ENCODE measurements around the gene DDC.
"Not testable (repeated sequence)": the region's sequence is repeated elsewhere in the genome, so short reads cannot be mapped to it uniquely, and the experiment has no call there.

The DDC gene

GRCh38 chr7:50589364-50589763 is 24.2 kb upstream of the DDC start:
- no peak for DNase-seq (ENCODE audit: extremely low read depth in 1 of 2, low read depth in 1 of 2)

- no peak for DNase-seq (ENCODE audit: extremely low read depth in 1 of 2, low read depth in 1 of 2)
Observed at GRCh38 chr7:50588937-50589336, 23.7 kb upstream of the DDC start.

GRCh38 chr7:50587737-50588136 is 22.5 kb upstream of the DDC start:
- no peak for DNase-seq (ENCODE audit: extremely low read depth in 1 of 2, low read depth in 1 of 2)

- no peak for DNase-seq (ENCODE audit: extremely low read depth in 1 of 2, low read depth in 1 of 2)
Observed at GRCh38 chr7:50584793-50585408, 19.7 kb upstream of the DDC start.

GRCh38 chr7:50584386-50584785 is 19.2 kb upstream of the DDC start:
- no peak for DNase-seq (ENCODE audit: extremely low read depth in 1 of 2, low read depth in 1 of 2)

GRCh38 chr7:50583295-50583694 is 18.1 kb upstream of the DDC start:
- not testable (repeated sequence) for DNase-seq (ENCODE audit: extremely low read depth in 1 of 2, low read depth in 1 of 2)

- DNase-seq (ENCODE audit: extremely low read depth in 1 of 2, low read depth in 1 of 2) = not testable (repeated sequence)
Observed at GRCh38 chr7:50582271-50582670, 17.1 kb upstream of the DDC start.

- DNase-seq (ENCODE audit: extremely low read depth in 1 of 2, low read depth in 1 of 2) = not testable (repeated sequence)
Observed at GRCh38 chr7:50580666-50581065, 15.5 kb upstream of the DDC start.

- no peak for DNase-seq (ENCODE audit: extremely low read depth in 1 of 2, low read depth in 1 of 2)
Observed at GRCh38 chr7:50580057-50580456, 14.9 kb upstream of the DDC start.

- DNase-seq (ENCODE audit: extremely low read depth in 1 of 2, low read depth in 1 of 2) = not testable (repeated sequence)
Observed at GRCh38 chr7:50578105-50578504, 12.9 kb upstream of the DDC start.

GRCh38 chr7:50577569-50577968 is 12.4 kb upstream of the DDC start:
- no peak for DNase-seq (ENCODE audit: extremely low read depth in 1 of 2, low read depth in 1 of 2)

GRCh38 chr7:50576388-50576787 is 11.2 kb upstream of the DDC start:
- DNase-seq (ENCODE audit: extremely low read depth in 1 of 2, low read depth in 1 of 2) = not testable (repeated sequence)

GRCh38 chr7:50567715-50568261 is 2.6 kb upstream of the DDC start:
- no peak for DNase-seq (ENCODE audit: extremely low read depth in 1 of 2, low read depth in 1 of 2)

GRCh38 chr7:50565977-50566376 is 772 bp upstream of the DDC start:
- no peak for DNase-seq (ENCODE audit: extremely low read depth in 1 of 2, low read depth in 1 of 2)

GRCh38 chr7:50565559-50565916 is 333 bp upstream of the DDC start:
- DNase-seq (ENCODE audit: extremely low read depth in 1 of 2, low read depth in 1 of 2) = no peak

GRCh38 chr7:50564171-50564570 is 1.0 kb downstream of the DDC start:
- DNase-seq (ENCODE audit: extremely low read depth in 1 of 2, low read depth in 1 of 2) = no peak

GRCh38 chr7:50562136-50562535 is 3.1 kb downstream of the DDC start:
- DNase-seq (ENCODE audit: extremely low read depth in 1 of 2, low read depth in 1 of 2) = no peak

GRCh38 chr7:50560865-50561351 is 4.3 kb downstream of the DDC start:
- DNase-seq (ENCODE audit: extremely low read depth in 1 of 2, low read depth in 1 of 2) = no peak

- DNase-seq (ENCODE audit: extremely low read depth in 1 of 2, low read depth in 1 of 2) = no peak
Observed at GRCh38 chr7:50559881-50560280, 5.3 kb downstream of the DDC start.

GRCh38 chr7:50558294-50559053 is 6.7 kb downstream of the DDC start:
- no peak for DNase-seq (ENCODE audit: extremely low read depth in 1 of 2, low read depth in 1 of 2)

GRCh38 chr7:50557099-50557498 is 8.1 kb downstream of the DDC start:
- no peak for DNase-seq (ENCODE audit: extremely low read depth in 1 of 2, low read depth in 1 of 2)

All from activated CD8-positive, alpha-beta memory T cell treated with anti-CD3 and anti-CD28 coated beads for 1 hour (primary cell).